Fibroblast of skin of back (primary cell): ENCODE data around the gene ATG7.
A peak's percentile ranks its signal among the peaks of the same experiment; 100 is the strongest.

Source experiments
- DNase-seq: peaks from one replicate; pipeline ENCODE4 v3.0.0-alpha.2; 2013

ATG7 gene

GRCh38 chr3:11541321-11542303 is 269.4 kb downstream of the ATG7 start:
- no peak for DNase-seq

GRCh38 chr3:11542551-11542950 is 270.4 kb downstream of the ATG7 start:
- no peak for DNase-seq

GRCh38 chr3:11543141-11543947 is 271.1 kb downstream of the ATG7 start:
- no peak for DNase-seq

- no peak for DNase-seq
Measured at GRCh38 chr3:11543948-11544387, 271.8 kb downstream of the ATG7 start.

- DNase-seq = no peak
Measured at GRCh38 chr3:11544412-11545181, 272.4 kb downstream of the ATG7 start.

- DNase-seq = no peak
Measured at GRCh38 chr3:11545186-11545851, 273.1 kb downstream of the ATG7 start.

- DNase-seq = no peak
Measured at GRCh38 chr3:11546657-11547302, 274.6 kb downstream of the ATG7 start.

GRCh38 chr3:11547498-11547897 is 275.3 kb downstream of the ATG7 start:
- no peak for DNase-seq

GRCh38 chr3:11548721-11549131 is 276.5 kb downstream of the ATG7 start:
- peak; percentile 86 for DNase-seq

- no peak for DNase-seq
Measured at GRCh38 chr3:11549580-11550140, 277.5 kb downstream of the ATG7 start.

- peak; percentile 52 for DNase-seq
Measured at GRCh38 chr3:11551036-11551435, 278.8 kb downstream of the ATG7 start.

- DNase-seq = no peak
Measured at GRCh38 chr3:11552289-11553264, 280.4 kb downstream of the ATG7 start.

GRCh38 chr3:11553436-11554235 is 281.4 kb downstream of the ATG7 start:
- no peak for DNase-seq

- DNase-seq = no peak
Measured at GRCh38 chr3:11554236-11554610, 282.0 kb downstream of the ATG7 start.

GRCh38 chr3:11554666-11555065 is 282.5 kb downstream of the ATG7 start:
- DNase-seq = no peak

- no peak for DNase-seq
Measured at GRCh38 chr3:11555211-11555782, 283.1 kb downstream of the ATG7 start.

GRCh38 chr3:11555881-11556633 is 283.9 kb downstream of the ATG7 start:
- DNase-seq = no peak
